Nucleus accumbens (tissue), 56 donors: Measurements from ENCODE around the gene SLC7A14.
A peak's percentile ranks its signal among the peaks of the same experiment; 100 is the strongest.

Experiments used
- DNase-seq, 56 donors: peaks; one replicate each; lab custom pipeline; 2025; lab: John Stamatoyannopoulos, UW

The SLC7A14 gene

DNA sequence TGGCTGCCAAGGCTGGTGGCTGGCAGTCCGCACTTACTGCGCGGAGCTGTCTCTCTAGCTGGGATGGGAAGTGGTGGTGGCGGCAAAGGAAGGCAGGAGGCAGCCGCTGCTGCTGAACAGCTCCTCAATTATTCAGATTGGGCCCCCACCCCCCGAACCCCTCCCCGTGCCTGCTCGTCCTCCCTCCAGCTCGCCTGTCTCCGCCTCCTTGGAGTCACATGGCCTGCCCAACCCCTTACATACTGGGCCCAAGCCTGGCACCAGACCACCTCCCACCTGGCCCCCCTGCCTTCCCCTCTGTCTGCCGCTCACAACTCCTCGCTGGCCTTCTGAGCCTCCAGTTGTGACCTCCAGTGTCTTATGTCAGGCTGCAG, at the start of gene SLC7A14:
SLC7A14 (minus strand) TSS at position 139 of the 374 bp plus-strand sequence. CDS start 59,139 bp downstream, outside the sequence.
- peak in 41 of 56 donors; percentile 7 to 82 (median 46) for DNase-seq

DNA sequence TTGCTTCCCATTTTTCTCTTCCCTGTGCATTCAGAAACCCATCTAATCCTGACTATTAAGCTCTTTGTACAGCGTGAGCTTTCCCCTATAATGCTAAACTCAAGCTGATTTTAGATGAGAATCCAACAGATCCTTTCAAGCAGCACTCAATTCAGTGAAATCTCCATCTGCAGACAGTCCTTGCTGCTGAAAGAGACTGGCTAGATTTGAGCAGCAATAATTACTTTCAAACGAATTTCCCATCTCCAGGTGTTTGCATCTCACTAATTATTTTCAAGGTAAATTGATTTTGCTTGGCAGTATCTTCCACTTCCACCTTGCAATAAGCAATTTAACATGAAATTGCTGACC, 49.5 kb upstream of the SLC7A14 start:
- DNase-seq = no peak

DNA sequence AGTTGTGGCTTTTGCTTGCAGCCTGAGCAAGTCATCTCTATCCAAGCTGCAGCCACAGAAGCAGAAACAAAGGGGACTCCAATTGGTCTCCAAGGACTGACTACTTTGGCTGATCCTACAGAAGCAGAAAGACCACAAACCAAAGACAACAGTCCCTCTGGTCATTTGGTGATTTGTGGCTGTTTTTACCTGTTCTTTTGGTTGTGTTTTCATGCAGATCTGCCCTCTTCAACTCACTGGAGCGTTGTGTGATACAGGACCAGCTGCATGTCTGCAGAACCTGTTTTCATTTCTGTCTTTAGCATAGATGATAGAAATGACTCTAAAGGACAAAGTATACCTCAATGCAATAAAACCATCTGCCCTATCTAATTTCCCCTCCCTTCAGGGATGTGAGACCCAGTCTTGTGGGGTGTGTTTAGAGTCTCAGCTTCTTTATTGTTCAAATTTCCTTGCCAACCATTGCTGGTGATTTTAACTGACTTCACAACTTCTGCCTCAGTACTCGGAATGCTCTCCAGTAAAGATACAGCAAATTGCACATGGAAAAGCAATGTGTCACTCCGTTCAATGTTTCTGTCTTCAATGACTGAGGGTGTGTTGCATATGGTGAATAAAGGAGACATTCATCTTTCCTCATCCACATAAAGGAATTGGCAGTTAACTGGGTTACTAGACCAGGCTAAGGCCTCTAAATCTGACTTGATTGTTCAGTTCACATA, 48.9 kb upstream of the SLC7A14 start:
- no peak for DNase-seq

DNA sequence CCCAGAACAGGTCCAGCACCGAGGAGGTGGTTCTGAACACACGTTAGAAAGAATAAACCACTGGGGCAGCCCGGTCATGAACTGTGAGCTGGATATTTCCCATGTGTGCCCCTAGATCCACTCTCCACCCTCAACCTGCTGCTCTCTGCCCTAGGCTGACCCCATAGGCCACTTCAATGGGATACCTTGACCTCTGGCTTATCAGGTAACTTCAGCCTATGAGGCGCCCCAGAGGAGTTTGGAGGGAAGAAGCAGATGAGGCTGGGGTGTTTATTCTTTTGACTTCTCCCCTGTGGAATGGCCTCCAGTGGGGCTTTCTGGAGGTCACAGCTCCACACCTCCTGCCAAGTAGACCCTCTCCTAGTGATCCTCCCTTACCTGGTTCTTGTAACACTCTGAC, 47.7 kb upstream of the SLC7A14 start:
- no peak for DNase-seq

DNA sequence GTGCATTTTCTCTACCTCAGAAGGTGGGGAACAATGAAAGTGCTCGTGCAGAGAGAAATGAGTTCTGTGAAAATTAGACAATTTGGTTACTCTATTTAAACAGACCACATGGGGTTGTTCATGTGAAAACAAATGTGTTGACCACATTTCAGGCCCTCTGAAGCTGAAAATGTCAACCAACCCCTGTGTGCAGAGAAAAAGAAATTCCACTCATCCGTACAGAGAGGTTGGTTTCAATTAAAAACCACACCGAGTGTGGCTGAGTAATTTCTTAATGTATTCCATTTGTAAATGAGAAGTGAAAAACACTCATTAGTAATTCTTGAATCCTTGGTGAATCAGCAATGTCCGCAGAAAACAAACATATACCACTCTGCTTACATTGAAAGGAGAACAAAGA, 46.9 kb upstream of the SLC7A14 start:
- no peak for DNase-seq

DNA sequence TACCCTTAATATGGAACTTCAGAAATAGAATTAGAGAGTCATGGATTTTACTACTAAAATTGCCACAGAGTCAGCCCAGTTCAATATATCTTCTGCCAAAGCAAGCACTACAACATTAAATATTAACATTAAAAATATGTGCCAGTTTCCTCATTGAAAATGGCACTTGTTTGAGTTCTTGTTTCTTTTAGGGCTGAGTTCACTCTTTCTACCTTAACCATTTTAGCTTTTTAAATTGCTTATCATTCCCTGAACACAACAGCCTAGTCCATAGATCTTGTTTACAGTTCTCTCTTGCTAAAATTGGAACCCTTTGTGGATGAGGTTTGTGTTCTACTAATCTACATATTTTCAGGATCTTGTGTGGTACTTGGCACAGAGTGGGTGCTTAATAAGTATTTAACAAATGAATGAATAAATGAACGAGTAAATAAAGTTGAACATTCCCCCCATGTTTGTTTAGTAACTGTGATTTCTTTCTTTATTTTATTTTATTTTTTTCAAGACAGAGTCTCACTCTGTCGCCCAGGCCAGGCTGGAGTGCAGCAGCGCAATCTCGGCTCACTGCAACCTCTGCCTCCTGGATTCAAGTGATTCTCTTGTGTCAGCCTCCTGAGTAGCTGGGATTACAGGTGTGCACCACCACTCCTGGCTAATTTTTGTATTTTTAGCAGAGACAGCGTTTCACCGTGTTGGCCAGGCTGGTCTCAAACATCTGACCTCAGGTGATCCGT, 46.0 kb upstream of the SLC7A14 start:
- DNase-seq = no peak

DNA sequence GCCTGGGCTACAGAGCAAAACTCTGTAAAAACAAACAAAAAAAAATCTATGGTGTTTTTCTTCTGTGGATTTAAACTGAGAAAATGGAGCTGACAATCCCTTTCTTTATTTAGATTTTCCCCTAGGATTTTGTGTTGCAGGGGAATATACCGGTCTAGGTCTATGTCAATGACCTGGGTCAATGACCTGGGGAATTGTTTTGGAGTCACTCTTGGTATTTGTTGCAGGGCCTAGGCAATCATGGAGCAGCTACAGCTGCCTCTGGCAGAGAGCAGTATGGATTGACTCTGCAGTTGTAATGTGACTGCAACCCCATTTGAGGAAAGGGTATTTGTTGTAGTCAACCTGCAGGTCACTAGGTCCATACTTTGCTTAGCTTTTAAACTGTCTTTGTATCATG, 37.6 kb upstream of the SLC7A14 start:
- no peak for DNase-seq

DNA sequence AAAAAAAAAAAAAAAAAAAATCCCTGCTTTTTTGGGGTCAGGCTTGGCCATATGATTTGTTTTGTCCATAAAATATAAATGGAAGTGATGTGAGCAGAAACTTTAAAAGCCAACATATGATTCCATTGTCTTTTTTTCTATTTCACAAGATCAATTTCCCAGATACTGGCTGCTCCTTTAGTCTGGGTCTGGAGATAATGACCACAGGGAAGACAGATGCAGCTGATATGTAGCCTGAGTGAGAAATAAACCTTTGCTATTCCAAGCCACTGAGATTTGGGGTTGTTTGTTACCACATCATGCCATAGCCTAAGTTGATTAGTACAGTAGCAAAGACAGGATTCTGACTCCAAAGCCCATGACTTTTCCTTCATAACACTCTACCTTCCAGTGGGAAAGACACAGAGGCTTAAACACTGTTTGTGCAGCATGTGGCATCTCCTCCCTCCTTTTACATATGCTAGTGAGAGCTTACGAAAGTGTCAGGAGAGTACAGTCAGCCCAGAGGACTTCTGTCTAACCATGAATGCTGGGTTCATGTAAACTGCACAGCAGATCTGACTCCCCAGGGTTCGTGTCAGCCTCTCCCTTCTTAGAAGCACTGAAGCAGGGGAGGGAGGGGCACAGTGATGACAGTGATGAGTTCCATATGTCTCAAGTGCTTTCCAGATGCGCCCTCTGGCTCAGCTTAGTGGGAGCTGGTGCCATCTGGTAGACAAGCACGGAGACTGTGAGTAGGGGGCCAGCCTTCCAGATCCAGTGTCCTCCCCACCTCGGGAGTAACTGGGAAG, 36.7 kb upstream of the SLC7A14 start:
- DNase-seq = peak in 34 of 56 donors; percentile 8 to 70 (median 35)

DNA sequence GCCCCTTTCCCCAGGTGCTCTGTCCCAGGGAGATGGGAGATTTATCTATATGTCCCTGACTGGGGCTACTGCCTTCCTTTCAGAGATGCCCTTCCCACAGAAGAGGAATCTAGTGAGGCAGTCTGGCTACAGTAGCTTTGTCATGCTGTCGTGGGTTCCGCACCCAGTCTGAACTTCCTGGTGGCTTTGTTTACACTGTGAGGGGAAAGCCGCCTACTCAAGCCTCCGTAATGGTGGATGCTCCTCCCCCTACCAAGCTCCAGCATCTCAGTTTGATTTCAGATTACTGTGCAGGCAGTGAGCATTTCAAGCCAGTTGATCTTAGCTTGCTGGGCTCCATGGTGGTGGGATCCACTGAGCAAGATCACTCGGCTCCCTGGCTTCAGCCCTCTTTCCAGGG, 35.4 kb upstream of the SLC7A14 start:
- DNase-seq = no peak

DNA sequence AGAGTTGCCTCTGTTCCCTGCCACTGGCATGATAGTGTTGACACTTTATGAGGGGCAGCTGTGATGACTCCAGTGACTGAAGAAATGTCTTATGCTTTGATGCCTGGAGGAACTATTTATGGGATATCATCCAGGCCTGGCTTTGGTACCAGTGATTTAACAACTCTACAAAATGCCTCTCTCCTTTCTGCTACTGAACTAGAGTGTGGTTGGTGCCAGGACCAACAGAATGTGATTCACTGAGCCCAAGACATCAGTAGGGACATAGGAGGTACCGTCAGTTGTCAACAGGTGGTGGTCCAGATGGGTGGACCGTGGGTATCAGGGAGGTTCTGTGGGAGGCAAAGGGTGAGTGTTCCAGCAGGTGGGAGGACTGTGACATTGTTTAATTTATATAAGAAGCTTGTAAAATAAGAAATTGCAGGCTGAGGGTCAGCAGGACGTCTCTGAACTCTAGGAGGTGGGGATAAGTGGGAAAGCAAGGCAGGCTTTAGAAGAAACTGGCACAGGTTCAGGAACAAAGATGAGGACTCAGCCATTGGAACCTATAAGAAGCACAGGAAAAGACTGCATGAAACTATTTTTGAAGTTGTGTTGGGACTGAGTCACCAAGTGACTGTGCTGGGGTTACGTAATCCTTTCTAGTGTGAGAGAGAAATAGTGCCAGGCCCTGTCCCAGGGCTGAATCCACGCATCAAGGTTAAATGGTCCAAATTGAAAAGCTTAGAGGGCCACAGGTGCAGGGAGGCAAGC, 28.5 kb upstream of the SLC7A14 start:
- peak in 15 of 56 donors; percentile 5 to 33 (median 18) for DNase-seq

DNA sequence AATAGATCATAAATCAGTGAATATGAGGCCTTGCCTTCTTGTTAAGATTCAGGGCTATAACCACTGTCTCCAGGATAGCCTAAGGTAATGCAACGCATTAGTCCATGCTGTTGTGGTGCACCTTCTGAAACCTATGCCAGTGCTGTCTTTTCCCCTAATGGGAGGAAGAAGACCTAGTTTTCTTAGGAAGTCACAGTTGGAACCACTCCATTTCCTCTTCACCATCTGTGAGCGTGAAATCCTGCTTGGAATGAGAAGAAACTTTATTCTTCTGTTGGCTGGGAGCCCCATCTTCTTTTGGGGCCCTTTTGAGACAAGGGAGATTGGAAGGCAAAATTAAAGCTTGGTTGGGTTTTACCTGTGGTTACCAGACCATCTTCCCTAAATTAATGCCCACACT, 25.9 kb upstream of the SLC7A14 start:
- no peak for DNase-seq

DNA sequence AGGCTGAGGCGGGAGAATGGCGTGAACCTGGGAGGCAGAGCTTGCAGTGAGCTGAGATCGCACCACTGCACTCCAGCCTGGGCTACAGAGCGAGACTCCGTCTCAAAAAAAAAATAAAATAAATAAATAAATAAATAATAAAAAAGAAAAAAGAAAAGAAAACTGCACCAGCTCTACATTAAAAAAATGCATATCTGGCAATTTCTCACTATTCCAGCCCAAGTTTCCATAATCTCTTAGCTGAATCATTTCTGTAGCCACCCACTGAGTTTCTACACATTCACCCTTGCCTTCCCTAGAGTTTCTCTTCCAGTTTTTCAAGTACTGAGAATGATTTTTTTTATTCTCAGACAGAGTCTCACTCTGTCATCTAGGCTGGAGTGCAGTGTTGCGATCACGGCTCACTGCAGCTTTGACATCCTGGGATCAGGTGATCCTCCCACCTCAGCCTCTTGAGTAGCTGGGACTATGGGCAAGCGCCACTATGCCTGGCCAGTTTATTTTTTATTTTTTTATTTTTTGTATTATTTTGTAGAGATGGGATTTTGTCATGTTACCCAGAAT, 24.5 kb upstream of the SLC7A14 start:
- DNase-seq = peak in 12 of 56 donors; percentile 3 to 34 (median 10)

DNA sequence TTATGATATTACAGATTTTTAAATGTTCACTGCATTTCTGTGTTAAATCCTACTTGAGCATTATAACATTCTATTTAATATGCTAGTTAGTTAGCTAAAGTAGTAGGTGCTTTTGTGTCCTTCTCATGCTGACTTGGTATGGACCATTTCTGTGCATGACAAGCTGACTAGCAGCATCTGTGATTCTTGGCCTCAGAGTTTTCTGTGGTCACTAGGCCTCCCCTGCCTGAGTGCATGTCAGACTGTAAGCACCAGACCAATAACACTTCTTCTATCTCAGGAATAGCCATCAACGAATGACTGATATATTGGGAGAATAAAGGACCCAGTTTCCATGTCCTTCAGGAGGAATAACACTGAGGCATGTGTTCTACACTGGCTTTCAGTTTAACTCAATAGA, 22.6 kb upstream of the SLC7A14 start:
- DNase-seq = no peak

DNA sequence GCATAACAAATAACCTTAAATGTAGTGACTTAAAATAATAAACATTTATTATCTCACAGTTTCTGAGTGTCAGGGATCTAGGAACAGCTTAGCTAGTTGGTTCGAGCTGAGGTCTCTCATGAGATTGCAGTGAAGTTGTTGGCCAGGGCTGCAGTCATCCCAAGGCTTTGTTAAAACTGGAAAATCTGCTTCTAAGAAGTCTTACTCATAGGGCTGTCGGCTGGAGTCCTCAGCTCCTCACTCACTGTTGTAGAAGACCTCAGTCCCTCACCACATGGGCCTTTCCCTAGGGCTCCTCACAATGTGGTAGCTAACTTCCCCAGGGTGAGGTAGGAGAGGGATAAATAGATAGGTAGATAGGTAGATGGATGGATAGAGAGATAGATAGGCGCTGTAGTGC, 20.8 kb upstream of the SLC7A14 start:
- no peak for DNase-seq

DNA sequence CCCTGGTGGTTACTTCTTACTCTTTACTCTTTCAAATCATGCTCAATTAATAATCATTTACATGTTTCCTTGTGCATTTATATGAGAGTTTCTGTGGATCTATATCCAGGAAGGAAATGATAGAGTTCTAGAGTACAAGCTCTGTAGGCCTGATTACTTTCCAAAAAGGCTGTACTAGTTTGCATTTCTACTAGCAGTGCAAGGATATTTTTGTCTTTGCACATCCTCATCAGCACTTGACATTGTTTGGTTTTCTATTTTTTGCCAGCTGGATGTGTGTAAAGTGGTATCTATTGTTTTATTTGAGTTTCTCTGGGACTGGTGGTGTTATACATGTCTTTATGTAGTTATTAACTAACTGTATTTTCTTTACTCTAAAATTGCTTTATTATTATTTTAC, 19.6 kb upstream of the SLC7A14 start:
- DNase-seq = no peak

DNA sequence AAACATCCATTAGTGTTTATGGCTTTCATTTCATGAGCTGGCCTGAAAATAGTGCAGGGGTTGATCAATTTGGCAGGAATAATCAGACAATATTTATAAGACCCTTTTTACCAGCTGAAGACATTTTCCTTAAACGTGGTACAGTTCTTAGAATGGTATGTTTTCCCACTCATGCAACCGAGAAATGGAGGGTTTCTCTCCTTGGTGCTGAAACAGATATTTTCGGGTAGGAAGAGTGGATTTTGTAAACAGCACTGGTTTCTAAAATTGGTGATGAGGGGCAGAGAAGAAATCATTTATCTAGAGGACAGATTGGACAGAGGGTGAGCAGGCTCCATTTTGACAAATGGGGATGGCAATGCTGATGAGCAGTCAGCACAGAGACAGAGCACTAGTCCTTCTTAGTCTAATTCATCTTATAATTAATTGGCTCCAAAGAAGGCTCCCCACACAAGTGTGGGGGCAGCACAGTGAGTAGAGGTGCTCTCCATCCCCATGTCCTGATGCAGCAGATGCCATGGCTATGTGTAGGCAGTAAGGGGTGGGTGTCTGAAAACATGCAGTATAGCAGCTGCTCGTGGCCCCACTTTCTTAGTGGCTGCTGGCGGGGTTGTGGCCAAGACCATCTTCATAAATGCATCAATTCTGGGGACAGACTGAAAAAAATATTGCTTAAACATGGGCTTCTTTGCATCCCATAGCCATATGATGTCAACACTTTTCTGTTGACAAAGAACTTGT, 18.1 kb upstream of the SLC7A14 start:
- no peak for DNase-seq

DNA sequence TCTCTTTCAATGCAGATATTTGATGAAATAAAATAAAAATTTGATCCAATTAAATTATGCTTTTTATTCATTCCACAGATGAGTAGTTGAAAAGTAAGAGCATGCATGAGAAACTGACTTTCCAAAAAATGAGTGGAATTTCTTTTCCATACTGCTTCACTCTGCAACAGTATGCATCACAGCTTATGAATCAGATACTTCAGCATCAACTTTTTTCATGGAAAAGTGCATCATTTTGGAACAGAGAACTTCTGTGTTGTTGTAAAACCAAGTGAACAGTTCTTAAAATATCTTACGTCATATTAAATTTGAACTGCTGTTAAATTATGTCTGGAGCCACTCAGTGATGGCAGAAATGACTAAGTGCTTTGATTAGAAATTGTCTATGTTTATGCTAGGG, 16.7 kb upstream of the SLC7A14 start:
- no peak for DNase-seq

DNA sequence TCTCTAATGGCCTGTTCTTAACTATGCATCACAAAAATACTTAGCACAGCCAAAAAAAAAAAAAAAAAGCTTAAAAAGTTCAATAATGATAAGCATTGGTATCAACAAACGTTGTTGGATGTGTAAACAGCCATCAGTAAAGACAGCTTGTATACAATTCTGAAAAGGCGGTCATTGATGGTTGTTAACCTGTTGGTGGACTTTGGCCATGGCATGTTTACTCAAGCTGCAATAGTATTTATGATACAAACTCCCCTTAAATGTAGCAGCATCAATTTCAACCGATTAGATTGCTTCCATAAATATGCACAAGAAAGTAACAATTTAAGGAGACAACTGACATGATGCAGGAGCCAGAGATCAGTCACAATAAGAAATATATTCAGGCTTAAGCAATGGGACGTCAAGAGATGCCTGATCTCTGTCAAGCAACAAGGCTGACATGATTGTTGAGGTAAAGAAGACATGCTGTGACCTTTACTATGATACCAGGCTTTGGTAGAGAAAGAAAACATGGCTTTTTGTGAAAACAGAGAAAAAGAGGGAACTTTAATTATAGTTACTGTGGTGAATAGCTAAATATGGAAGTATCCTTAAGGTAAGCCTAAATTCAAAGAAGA, 14.2 kb upstream of the SLC7A14 start:
- no peak for DNase-seq

DNA sequence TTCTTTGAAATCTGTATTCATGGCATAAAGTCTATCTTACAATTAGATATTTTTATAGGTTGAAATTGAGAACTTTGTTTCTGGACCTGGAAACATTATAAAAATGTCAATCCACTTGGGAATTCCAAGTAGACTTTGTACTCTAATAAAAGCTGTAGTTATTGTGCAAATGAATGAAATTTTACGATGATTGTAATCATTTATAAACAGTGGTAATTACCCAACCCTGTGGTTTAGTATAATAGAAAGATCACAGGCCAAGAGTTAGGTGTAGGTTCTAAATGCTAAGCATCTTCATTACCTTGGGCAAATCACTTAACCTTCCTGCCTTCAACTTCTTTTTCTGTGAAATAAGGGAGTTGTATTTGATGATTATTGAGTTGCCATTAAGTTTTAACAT, 13.2 kb upstream of the SLC7A14 start:
- no peak for DNase-seq
